GM23338 (cell line): Measurements from ENCODE around the gene PRDX6.

Experiments
- CTCF ChIP-seq, 2 experiments: fragments of 200-600 bp in 1 of 2; sonication (generic) in 1 of 2; conservative IDR thresholded peaks; 2 replicates each; pipeline versions ENCODE4 v1.5.1 to v1.6.1; 2016 to 2017; ENCODE audit warnings: antibody characterized with exemption in 2 of 2, low read depth in 2 of 2, mild to moderate bottlenecking in 2 of 2, moderate library complexity in 1 of 2
- EZH2 ChIP-seq: fragments of 200-600 bp; sonication (generic); IDR thresholded peaks from one replicate; pipeline ENCODE4 v1.8.0; 2017; ENCODE audit warnings: antibody characterized with exemption, mild to moderate bottlenecking, low read depth; ENCODE audit not compliant: unreplicated experiment
- EZH2phosphoT487 ChIP-seq: fragments of 200-600 bp; sonication (generic); IDR thresholded peaks from one replicate; pipeline ENCODE4 v1.8.1; 2018; ENCODE audit warnings: antibody characterized with exemption; ENCODE audit not compliant: unreplicated experiment
- POLR2AphosphoS5 ChIP-seq: IDR thresholded peaks from 2 replicates; pipeline ENCODE4 v1.6.1; 2016; ENCODE audit warnings: antibody characterized with exemption, low read depth
- ZNF462 ChIP-seq: fragments of 250-450 bp; sonication (Bioruptor Pico); IDR thresholded peaks from 2 replicates; pipeline ENCODE4 v1.5.0; 2020; ENCODE audit warnings: mild to moderate bottlenecking, moderate library complexity

GRCh38 chr1:173445656-173446055 is 31.5 kb upstream of the PRDX6 start:
- TF ChIP-seq ZNF462 = no peak
- TF ChIP-seq EZH2 = no peak
- no peak for TF ChIP-seq POLR2AphosphoS5
- TF ChIP-seq CTCF (conservative IDR thresholded peaks at IDR 0.05; ENCODE audit: low read depth in 2 of 2) = no peak
- TF ChIP-seq EZH2phosphoT487 = no peak
